Lung (tissue), 12 donors: ENCODE measurements around the gene UBE2O. TPM values are rescaled to one million over a fixed set of nuclear protein-coding genes. Genes with fewer than 3 reads are reported as not detected.

ENCODE experiments used
- ATAC-seq: fragments of 200-7000 bp; cut with Tn5 transposase; one replicate; pipeline ENCODE4 v1.9.1; 2020; ENCODE audit warnings: moderate number of reproducible peaks; ENCODE audit not compliant: insufficient read depth, low FRiP score
- DNase-seq, 3 donors: peaks; one replicate each; pipeline ENCODE4 v3.0.0-alpha.2; 2013 to 2017
- H3K27ac ChIP-seq, 2 donors: one replicate each; pipeline ENCODE4 v1.5.1; 2013; ENCODE audit warnings: mild to moderate bottlenecking in 2 of 2, moderate library complexity in 2 of 2, control low read depth in 1 of 2, inconsistent platforms in 1 of 2, low read depth in 1 of 2, low read length in 1 of 2
- H3K27me3 ChIP-seq, 3 donors: one replicate each; pipeline ENCODE4 v1.5.1; 2013; ENCODE audit warnings: low read length in 2 of 3; ENCODE audit not compliant: control insufficient read depth in 3 of 3, insufficient read depth in 3 of 3
- H3K36me3 ChIP-seq, 4 donors: one replicate each; pipeline ENCODE4 v1.5.1; 2013; ENCODE audit warnings: low read length in 4 of 4, mild to moderate bottlenecking in 1 of 4, moderate library complexity in 1 of 4; ENCODE audit not compliant: control insufficient read depth in 4 of 4, insufficient read depth in 4 of 4
- H3K4me1 ChIP-seq, 5 donors: one replicate each; pipeline ENCODE4 v1.5.1; 2013; ENCODE audit warnings: low read length in 5 of 5, mild to moderate bottlenecking in 2 of 5, moderate library complexity in 1 of 5; ENCODE audit not compliant: control insufficient read depth in 5 of 5, insufficient read depth in 5 of 5
- H3K4me3 ChIP-seq: one replicate; pipeline ENCODE4 v1.5.1; 2013; ENCODE audit warnings: mild to moderate bottlenecking, control low read depth, moderate library complexity
- H3K9ac ChIP-seq, 2 donors: one replicate each; pipeline ENCODE4 v1.5.1; 2013; ENCODE audit warnings: low read length in 2 of 2, control low read depth in 1 of 2; ENCODE audit not compliant: insufficient read depth in 1 of 2
- H3K9me3 ChIP-seq, 4 donors: one replicate each; pipeline ENCODE4 v1.5.1; 2013; ENCODE audit warnings: low read length in 3 of 4, mild to moderate bottlenecking in 1 of 4, moderate library complexity in 1 of 4; ENCODE audit not compliant: control insufficient read depth in 4 of 4, insufficient read depth in 3 of 4
- WGBS, 2 donors: extraction: QIAGEN DNeasy Blood & Tissue Kit; methylation state at CpG; one replicate each; pipeline ENCODE4 v1.1.7; 2013; 5-methylcytosine and 5-hydroxymethylcytosine counted together
- polyA plus RNA-seq, 2 donors: library from polyadenylated mRNA; stranded (reverse); fragments of 200-250 nt; gene quantifications; one replicate each; pipeline ENCODE4 v1.2.1, GENCODE V29; 2013
- total RNA-seq, 2 donors: library from RNA; depleted of rRNA in 1 of 2; stranded (reverse); fragments of >200 nt in 1 of 2; gene quantifications; one replicate each; pipeline ENCODE4 v1.2.1, GENCODE V29; 2014 to 2021
- TF ChIP-seq, protein P1 (sequence below): IDR thresholded peaks from 2 replicates; pipeline ENCODE4 v1.5.1; 2012; ENCODE audit warnings: mild to moderate bottlenecking; ENCODE audit errors: control extremely low read depth, extremely low read depth
- donor health status: control.
- donor health status: control.
- donor health status: Bipolar disorder and iron deficiency.
- donor health status: healthy.
- donor health status: DM: yes; HTN: yes; CAD: no.

The UBE2O gene
- total and polyA plus RNA-seq, 4 donors = 10.8 to 24.6 (median 17.7) TPM

DNA sequence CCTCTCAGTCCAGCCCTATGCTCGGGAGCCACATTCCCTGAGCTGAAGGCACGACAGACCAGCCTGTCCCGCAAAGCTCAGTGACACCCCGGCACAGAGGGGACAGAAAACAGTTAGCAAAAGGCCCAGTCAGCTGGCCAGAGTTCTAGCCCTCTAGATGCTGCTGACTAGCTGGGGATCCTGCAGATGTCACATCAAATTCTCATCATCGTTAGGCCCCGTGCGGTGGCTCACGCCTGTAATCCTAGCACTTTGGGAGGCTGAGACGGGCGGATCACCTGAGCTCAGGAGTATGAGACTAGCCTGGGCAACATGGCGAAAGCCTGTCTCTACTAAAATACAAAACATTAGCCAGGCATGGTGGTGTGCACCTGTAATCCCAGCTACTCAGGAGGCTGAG is 17.2 kb downstream of the UBE2O start:
- DNase-seq = no peak
- WGBS, 2 donors = 96 to 98% methylated on average over 11 of the region's 11 CpGs
- TF ChIP-seq, protein P1, sequence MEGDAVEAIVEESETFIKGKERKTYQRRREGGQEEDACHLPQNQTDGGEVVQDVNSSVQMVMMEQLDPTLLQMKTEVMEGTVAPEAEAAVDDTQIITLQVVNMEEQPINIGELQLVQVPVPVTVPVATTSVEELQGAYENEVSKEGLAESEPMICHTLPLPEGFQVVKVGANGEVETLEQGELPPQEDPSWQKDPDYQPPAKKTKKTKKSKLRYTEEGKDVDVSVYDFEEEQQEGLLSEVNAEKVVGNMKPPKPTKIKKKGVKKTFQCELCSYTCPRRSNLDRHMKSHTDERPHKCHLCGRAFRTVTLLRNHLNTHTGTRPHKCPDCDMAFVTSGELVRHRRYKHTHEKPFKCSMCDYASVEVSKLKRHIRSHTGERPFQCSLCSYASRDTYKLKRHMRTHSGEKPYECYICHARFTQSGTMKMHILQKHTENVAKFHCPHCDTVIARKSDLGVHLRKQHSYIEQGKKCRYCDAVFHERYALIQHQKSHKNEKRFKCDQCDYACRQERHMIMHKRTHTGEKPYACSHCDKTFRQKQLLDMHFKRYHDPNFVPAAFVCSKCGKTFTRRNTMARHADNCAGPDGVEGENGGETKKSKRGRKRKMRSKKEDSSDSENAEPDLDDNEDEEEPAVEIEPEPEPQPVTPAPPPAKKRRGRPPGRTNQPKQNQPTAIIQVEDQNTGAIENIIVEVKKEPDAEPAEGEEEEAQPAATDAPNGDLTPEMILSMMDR = no peak
- no peak overlapping the region for H3K27ac ChIP-seq
- ATAC-seq = no peak
- H3K9me3 ChIP-seq = no peaks in the 10 kb centered on the region
- no peak overlapping the region for H3K4me3 ChIP-seq
- H3K27me3 ChIP-seq = no peaks in the 10 kb centered on the region
- no peak overlapping the region for H3K9ac ChIP-seq
- no peaks in the 10 kb centered on the region for H3K36me3 ChIP-seq
- peaks cover 0 to 25% (median 5%) of the 10 kb centered on the region in 5 donors for H3K4me1 ChIP-seq

DNA sequence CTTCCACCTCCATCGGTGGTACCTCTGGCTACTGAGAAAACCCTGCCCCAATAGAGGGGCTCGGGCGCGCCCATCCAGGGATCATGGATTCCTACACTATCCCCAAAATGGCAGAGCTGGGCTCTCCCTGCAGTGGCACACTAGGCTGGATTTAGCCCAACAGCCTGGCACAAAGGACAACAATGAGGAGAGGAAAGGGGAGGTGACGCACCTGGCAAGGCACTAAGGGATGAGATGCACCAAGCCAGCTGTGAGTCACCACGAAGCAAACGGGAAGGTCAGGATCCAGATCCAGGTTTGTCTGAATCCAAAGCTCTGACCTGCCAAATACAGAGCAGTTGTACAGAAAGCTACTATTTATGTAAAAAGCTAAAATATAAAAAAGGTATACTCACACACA is 18.1 kb downstream of the UBE2O start:
- DNase-seq (no peak), ATAC-seq (no peak)
- Histone ChIP-seq H3K4me3 (no peak overlapping the region), H3K4me1 (peaks cover 0 to 22% (median 5%) of the 10 kb centered on the region in 5 donors), H3K36me3 (no peaks in the 10 kb centered on the region), H3K9ac (no peak overlapping the region), H3K27me3 (no peaks in the 10 kb centered on the region), H3K27ac (no peak overlapping the region), H3K9me3 (no peaks in the 10 kb centered on the region)
- 93 to 98% methylated on average over 7 of the region's 7 CpGs for WGBS, 2 donors
- TF ChIP-seq, protein P1 = no peak

DNA sequence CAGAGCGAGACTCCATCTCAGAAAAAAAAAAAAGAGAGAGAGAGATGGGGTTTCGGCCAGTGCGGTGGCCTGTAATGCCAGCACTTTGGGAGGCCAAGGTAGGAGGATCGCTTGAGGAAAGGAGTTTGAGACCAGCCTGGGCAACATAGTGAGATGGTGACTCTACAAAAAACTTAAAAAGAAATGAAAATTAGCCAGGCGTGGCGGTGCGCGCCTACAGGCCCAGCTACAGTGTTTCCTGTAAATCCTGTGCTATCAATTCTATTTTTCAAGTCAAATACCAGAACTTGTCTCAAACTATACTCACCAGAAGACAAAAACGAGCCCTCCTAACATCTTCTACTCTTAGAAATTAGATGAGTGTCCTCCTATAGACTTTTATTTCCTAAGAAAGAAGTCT is 19.3 kb downstream of the UBE2O start:
- 97 to 98% methylated on average over 9 of the region's 9 CpGs for WGBS, 2 donors
- no peaks in the 10 kb centered on the region for H3K36me3 ChIP-seq
- H3K9me3 ChIP-seq = no peaks in the 10 kb centered on the region
- no peak for DNase-seq
- H3K4me1 ChIP-seq = peaks cover 0 to 20% (median 7%) of the 10 kb centered on the region in 5 donors
- no peaks in the 10 kb centered on the region for H3K27me3 ChIP-seq
- H3K4me3 ChIP-seq = no peak overlapping the region
- no peak overlapping the region for H3K9ac ChIP-seq
- TF ChIP-seq, protein P1 = no peak
- H3K27ac ChIP-seq = no peak overlapping the region
- ATAC-seq = no peak

DNA sequence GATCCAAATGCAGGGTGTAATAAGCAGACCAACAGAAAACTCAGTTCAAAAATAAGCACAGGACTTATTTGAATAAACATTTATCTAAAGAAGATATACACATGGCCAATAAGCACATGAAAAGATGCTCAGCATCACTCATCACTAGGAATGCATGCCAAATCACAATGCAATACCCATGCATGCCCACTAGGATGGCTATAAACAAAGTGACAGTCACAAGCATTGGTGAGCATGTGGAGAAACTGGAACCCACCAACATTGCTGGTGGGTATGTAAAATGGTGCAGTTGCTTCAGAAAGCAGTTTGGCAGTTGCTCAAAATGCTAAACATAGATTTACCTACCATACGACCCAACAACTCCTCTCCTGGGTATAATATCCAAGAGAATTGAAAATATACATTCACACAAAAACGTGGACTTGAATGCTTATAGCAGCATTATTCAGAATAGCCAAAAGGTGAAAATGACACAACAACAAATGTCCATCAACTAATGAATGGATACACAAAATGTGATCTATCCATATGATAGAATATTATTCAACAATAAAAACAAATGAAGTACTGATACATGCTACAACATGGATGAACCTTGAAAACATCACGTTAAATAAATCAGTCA is 20.1 kb downstream of the UBE2O start:
- Histone ChIP-seq H3K27ac (peak overlapping the region in 1 of 2 donors; percentile 39), H3K9me3 (no peaks in the 10 kb centered on the region), H3K27me3 (no peaks in the 10 kb centered on the region), H3K4me3 (no peak overlapping the region), H3K9ac (no peak overlapping the region), H3K4me1 (peaks cover 3 to 21% (median 6%) of the 10 kb centered on the region in 5 donors), H3K36me3 (no peaks in the 10 kb centered on the region)
- DNase-seq = no peak
- TF ChIP-seq, protein P1 = no peak
- WGBS, 2 donors = 84 to 89% methylated on average over 3 of the region's 3 CpGs
- ATAC-seq = no peak
